Central memory CD8-positive, alpha-beta T cell (primary cell): Measurements from ENCODE around the gene TTLL12.

ENCODE experiments used
- ATAC-seq: fragments of 150-1000 bp; cut with Tn5 transposase; replicated peaks from 2 replicates; pipeline ENCODE4 v1.10.0; 2022; ENCODE audit warnings: mild to moderate bottlenecking, moderate FRiP score, moderate number of reproducible peaks; ENCODE audit not compliant: poor library complexity, severe bottlenecking; ENCODE audit errors: extremely low read depth
- DNase-seq, 2 donors: peaks; one replicate each; pipeline ENCODE4 v3.0.0; 2021; ENCODE audit warnings: low spot score in 2 of 2
- H3K27ac Mint-ChIP-seq: one replicate; pipeline ENCODE4 v1.8.0; 2022; ENCODE audit warnings: low read depth, mild to moderate bottlenecking, moderate library complexity, mixed read lengths
- H3K27me3 Mint-ChIP-seq: one replicate; pipeline ENCODE4 v1.8.0; 2022; ENCODE audit warnings: mixed read lengths
- H3K36me3 Mint-ChIP-seq: one replicate; pipeline ENCODE4 v1.8.0; 2022; ENCODE audit warnings: mild to moderate bottlenecking, moderate library complexity, mixed read lengths; ENCODE audit not compliant: insufficient read depth
- H3K4me1 Mint-ChIP-seq: one replicate; pipeline ENCODE4 v1.8.0; 2022; ENCODE audit warnings: mixed read lengths
- H3K4me3 Mint-ChIP-seq: one replicate; pipeline ENCODE4 v1.8.0; 2022; ENCODE audit warnings: mild to moderate bottlenecking, moderate library complexity, mixed read lengths
- H3K9me3 Mint-ChIP-seq: one replicate; pipeline ENCODE4 v1.8.0; 2022; ENCODE audit warnings: mixed read lengths

Gene TTLL12

DNA sequence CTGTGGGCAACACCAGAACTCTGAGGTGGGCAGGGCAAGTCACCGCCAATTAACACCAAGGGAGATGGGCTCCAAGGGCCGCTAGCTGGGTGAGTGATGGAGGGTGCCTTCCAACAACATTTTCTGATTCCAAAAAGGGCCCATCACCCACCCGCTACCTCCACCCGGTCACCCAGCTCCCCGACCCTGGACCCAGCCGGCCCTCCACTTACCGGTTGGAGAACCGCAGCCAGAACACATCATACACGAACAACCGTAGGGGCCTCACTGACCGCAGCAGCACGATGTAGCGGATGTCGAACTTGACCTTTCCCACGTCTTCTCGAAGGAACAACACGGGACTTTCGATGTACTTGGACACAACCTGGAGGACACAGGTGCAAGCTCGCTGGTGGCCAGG is 14.7 kb downstream of the TTLL12 start:
- ATAC-seq (no peak), DNase-seq (no peak)
- H3K27me3 Mint-ChIP-seq: no peaks in the 10 kb centered on the region
- H3K4me1 Mint-ChIP-seq: no peaks in the 10 kb centered on the region
- H3K27ac Mint-ChIP-seq: no peak overlapping the region
- peaks cover 10% of the 10 kb centered on the region for H3K36me3 Mint-ChIP-seq
- no peak overlapping the region for H3K4me3 Mint-ChIP-seq
- H3K9me3 Mint-ChIP-seq: no peaks in the 10 kb centered on the region

DNA sequence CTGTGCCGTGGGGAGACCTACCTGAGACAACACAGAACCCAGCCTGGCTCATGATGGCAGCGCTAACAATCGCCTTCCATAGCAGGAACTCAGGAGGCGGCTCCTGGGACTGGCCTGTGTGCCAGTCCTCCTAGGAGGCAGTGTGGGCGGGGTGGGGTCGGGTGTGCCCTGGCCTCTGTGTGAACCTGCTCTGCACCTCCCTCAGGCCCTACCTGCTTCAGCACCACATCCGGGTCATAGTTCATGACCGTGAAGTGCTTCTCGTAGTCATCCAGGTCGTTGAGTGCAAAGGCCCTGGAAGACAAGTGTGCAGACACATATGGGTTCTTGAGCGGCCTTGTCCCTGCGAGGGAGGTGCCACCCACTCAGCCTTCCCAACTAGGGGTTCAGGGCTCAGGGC is 15.3 kb downstream of the TTLL12 start:
- Mint-ChIP-seq H3K27ac (peak overlapping the region; percentile 16), H3K4me3 (no peak overlapping the region), H3K9me3 (no peaks in the 10 kb centered on the region), H3K27me3 (no peaks in the 10 kb centered on the region), H3K36me3 (peaks cover 10% of the 10 kb centered on the region), H3K4me1 (no peaks in the 10 kb centered on the region)
- ATAC-seq (no peak), DNase-seq (no peak)

DNA sequence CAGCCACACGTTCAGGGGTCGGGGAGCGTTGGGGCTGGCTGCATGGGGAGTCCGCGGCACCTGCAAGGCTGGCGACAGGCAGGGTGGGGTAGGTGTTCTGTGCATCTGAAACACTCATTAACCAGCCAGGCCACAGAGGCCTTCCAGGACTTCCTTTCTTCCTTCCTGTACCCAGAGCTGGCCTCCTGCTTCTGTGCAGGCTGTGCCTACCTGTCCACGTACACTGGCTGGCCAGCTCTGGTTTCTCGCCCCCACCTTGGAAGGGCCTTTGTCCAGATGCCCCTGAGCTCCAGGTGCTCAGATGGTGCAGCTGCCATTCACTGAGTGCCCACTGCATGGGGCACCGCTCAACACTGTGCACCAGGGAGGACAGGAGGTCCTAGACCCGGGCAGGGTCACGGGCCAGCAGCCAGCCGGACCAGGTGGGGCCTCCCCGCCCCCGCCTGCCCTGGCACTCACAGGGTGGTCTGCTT is 15.9 kb downstream of the TTLL12 start:
- Mint-ChIP-seq H3K4me3 (no peak overlapping the region), H3K27me3 (no peaks in the 10 kb centered on the region), H3K9me3 (no peaks in the 10 kb centered on the region), H3K4me1 (no peaks in the 10 kb centered on the region), H3K27ac (peak overlapping the region; percentile 16), H3K36me3 (peaks cover 14% of the 10 kb centered on the region)
- no peak for ATAC-seq
- DNase-seq: no peak

DNA sequence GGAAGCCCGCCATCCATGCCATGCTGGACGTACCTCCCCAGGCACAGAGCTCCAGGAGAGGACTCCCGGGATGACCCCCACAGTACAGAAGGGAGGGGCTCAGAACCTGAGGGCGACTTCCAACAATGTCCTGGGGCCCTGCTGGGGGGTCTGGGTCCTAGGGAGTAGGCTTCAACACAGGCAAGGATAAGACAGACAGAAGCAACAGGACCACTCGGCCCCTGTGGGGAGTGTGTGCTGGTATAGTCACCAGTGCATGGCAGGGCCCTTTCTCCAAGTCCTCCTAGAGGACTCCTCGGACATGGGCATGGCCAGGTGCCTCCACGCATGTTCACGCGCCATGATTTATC is 16.8 kb downstream of the TTLL12 start:
- Mint-ChIP-seq H3K27ac (no peak overlapping the region), H3K27me3 (no peaks in the 10 kb centered on the region), H3K4me3 (no peak overlapping the region), H3K4me1 (no peaks in the 10 kb centered on the region), H3K36me3 (peaks cover 14% of the 10 kb centered on the region), H3K9me3 (no peaks in the 10 kb centered on the region)
- DNase-seq: no peak
- ATAC-seq: no peak

DNA sequence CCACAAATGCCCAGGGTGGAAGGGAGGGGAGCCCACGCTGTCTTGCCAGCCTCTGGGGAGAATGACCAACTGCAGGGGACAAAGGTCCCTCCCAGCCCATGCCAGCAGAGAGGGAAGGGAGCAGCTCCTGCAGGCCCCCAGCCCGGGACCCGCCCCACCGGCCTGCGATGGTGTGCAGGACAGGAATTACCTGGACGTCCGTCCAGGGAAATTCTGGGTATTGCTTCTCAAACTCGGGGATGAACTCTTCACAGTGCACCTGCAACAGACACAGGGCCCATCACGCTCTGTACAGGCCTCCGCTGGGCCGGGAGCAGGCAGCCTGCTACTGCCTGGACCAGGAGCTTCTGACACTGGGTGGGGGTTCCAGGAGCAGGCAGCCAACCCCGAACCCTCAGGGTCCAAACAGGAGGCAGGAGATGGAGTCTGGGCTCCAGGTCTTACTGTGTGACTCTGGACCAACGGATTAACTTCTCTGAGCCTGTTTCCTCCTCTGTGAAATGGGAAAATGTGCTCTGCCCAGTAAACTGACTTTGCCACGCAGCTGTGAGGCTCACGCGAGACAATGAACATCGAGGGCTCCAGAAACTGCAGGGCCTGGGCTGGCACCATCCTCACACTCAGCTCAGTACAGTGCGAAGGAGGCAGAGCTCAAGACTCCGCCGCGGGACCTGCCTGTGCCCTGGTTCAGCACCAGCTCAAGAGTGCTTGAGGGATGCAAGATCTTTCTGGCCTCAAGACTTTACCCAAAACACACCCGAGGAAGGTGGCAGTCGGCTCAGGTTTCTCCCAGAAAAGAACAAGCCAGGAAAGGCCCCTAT is 17.4 kb downstream of the TTLL12 start:
- DNase-seq (no peak), ATAC-seq (no peak)
- H3K4me1 Mint-ChIP-seq: peaks cover under 1% of the 10 kb centered on the region
- peak overlapping the region; percentile 30 for H3K27ac Mint-ChIP-seq
- no peaks in the 10 kb centered on the region for H3K9me3 Mint-ChIP-seq
- H3K4me3 Mint-ChIP-seq: no peak overlapping the region
- peaks cover 14% of the 10 kb centered on the region for H3K36me3 Mint-ChIP-seq
- H3K27me3 Mint-ChIP-seq: no peaks in the 10 kb centered on the region

DNA sequence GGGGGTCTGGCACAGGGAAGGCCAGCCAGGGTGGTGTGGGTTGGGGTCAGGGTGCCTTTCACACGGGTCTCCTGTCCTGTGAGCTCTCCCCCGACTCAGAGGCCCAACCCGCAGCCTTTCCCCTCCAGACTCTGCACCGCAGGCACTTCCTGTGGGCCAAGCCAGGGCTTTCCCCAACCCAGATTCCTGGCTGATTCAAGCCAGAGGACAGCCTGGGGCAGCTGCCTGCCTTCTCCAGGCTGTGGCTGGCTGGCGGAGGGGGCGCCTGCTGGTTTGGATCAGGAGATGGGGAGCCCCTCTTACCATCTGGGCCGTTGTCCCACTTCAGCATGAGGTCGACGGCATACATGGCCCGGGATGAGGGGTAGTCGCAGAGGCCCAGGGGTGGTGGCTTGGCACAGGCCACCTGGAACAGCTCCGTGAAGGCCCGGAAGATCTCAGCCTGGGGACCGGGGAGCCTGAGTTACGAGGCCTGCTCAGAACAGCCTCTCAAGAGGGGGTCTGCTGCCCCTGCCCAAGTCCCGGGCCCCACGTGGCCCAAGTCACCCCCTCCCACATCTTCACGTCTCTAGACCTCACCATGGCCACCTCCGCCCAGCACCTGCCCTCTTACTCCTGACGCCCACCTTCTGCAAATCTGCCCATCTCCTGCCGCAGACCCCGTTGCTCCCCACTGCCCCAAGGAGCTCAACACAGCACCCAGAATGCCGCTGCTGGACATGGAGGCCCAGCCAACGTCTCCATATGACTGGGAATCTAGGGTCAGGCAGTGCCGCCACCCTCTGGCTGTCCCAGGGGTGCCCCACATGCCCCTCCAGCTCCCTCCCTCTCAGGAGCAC is 18.2 kb downstream of the TTLL12 start:
- H3K36me3 Mint-ChIP-seq: peaks cover 11% of the 10 kb centered on the region
- no peak overlapping the region for H3K4me3 Mint-ChIP-seq

DNA sequence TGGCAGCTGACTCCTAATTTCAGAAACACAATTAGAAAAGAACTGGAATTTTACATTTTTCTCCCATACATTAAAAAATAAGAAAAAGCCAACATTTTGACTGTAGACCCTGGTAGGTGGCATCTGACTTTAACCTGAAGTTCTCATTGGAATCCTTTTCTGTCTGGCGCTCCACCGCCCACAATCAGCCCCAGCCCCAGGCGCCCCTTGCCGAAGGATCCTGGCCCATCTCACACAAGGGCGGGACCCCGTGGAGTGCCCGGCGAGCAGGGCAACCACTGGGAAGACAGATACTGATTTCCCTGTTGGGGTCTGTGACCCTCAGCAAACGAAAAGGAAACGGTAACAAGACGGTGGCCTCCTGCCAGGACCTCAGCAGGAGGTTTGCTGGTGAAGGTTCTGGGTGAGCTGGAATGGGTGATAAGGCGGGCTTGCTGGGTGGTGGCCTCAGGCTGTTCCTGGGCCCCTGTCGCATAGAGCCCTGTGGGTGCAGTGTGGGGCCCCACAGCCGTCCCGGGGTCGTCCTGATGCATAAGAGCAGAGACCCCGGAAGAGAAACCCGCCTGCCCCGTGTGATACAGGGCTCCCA is 19.8 kb downstream of the TTLL12 start:
- Mint-ChIP-seq H3K36me3 (peaks cover 11% of the 10 kb centered on the region), H3K9me3 (no peaks in the 10 kb centered on the region), H3K27ac (no peak overlapping the region), H3K4me3 (no peak overlapping the region), H3K27me3 (no peaks in the 10 kb centered on the region), H3K4me1 (peaks cover 9% of the 10 kb centered on the region)
- ATAC-seq: no peak
- DNase-seq: no peak

More for the DNA sequence above, 18.2 kb downstream of the TTLL12 start:
- Mint-ChIP-seq H3K4me1 (peaks cover 9% of the 10 kb centered on the region), H3K9me3 (no peaks in the 10 kb centered on the region), H3K27me3 (no peaks in the 10 kb centered on the region), H3K27ac (peak overlapping the region; percentile 30)
- DNase-seq: no peak
- no peak for ATAC-seq

DNA sequence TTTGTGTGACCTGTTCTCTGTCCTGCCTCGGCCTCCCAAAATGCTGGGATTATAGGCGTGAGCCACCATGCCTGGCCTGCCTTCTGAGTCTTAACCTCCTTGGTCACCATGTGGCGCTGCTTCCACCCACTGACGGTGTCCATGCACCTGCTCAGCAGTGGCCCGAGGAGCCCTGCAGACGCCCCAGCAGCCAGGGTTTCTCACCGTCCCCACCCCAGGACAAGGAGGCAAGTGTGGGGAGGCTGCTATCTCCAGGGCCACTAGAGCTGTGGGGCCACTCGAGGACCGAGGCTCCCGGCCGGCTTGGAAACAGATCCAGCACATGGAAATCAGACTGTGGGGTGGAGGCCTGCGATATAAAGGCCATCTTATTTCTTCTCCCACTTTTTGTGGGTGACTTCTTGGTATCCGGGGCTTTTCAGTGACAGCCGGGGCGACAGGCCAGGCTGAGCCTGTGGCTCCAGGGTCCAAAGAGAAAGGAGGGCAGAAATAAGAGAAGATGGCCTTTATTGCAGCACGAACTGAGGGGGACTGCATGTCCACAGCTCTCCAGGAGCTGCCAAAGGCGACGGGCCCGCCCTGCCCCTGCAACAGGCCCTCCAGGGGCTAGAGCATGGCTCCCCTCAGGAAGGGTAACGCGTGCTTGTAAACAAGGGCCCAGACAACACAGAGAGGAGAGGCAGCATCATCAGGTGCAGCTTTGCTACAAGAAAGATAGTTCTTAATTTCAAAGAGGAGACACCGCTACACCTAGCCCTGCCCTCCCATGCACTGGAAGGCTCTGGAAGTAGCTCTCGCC is 20.6 kb downstream of the TTLL12 start:
- H3K9me3 Mint-ChIP-seq: no peaks in the 10 kb centered on the region
- H3K4me3 Mint-ChIP-seq: no peak overlapping the region
- no peaks in the 10 kb centered on the region for H3K27me3 Mint-ChIP-seq
- DNase-seq: no peak
- ATAC-seq: no peak
- H3K36me3 Mint-ChIP-seq: peaks cover 11% of the 10 kb centered on the region
- H3K27ac Mint-ChIP-seq: no peak overlapping the region
- H3K4me1 Mint-ChIP-seq: peaks cover 9% of the 10 kb centered on the region

DNA sequence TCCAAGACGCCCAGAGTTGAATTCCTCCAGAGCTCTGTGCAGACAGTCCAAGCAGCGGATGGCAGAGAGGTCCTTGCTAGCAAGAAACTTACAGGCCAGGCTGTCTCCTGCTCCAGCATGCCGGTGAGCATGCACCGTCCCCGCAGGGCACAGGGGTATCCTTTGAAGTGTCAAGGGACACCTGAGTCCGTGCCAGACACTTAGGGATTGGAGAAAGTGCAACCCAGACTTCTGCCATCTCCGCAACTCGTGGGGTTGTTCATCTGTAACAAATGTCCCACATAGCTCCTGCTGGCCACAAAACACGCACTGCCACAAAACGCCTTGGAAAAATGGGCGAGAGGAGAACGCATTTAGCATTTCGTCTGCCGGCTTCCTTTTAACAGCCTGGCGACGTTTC is 22.3 kb downstream of the TTLL12 start:
- H3K9me3 Mint-ChIP-seq: no peaks in the 10 kb centered on the region
- H3K4me1 Mint-ChIP-seq: peaks cover 14% of the 10 kb centered on the region
- H3K36me3 Mint-ChIP-seq: peaks cover 9% of the 10 kb centered on the region
- H3K27ac Mint-ChIP-seq: peak overlapping the region; percentile 26
- no peak overlapping the region for H3K4me3 Mint-ChIP-seq
- no peak for ATAC-seq
- no peak for DNase-seq
- H3K27me3 Mint-ChIP-seq: no peaks in the 10 kb centered on the region

DNA sequence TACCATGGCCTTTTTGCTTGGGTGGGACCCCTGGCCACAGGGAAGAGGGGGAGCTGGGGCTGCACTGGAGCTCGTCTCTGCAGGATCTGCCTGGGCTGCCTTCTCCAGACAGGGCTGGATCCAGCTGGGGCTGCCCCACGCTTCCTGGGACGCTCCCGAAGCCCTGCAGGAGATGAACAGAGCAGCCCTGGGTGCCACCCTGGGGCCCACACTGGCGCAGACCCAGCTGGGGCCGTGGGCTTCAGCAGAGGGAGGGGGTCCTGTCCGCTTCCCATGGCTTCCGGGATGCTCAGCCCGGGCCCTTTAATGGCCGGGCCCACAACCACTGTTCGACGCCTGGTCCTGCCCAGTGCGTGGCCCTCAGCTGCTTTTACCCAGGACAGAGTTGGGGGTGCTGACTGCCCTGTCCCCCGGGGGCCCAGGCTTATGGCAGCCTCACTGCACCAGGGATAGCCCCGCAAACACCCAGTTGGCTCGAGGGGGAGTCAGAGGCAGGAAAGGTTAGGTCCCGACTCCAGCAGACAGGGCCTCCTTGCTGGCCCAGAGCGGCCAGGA is 23.6 kb downstream of the TTLL12 start:
- H3K4me3 Mint-ChIP-seq: no peak overlapping the region
- peak overlapping the region; percentile 26 for H3K27ac Mint-ChIP-seq
- DNase-seq (no peak), ATAC-seq (no peak)
- H3K4me1 Mint-ChIP-seq: peaks cover 17% of the 10 kb centered on the region
- no peaks in the 10 kb centered on the region for H3K9me3 Mint-ChIP-seq
- peaks cover 8% of the 10 kb centered on the region for H3K36me3 Mint-ChIP-seq
- no peaks in the 10 kb centered on the region for H3K27me3 Mint-ChIP-seq

DNA sequence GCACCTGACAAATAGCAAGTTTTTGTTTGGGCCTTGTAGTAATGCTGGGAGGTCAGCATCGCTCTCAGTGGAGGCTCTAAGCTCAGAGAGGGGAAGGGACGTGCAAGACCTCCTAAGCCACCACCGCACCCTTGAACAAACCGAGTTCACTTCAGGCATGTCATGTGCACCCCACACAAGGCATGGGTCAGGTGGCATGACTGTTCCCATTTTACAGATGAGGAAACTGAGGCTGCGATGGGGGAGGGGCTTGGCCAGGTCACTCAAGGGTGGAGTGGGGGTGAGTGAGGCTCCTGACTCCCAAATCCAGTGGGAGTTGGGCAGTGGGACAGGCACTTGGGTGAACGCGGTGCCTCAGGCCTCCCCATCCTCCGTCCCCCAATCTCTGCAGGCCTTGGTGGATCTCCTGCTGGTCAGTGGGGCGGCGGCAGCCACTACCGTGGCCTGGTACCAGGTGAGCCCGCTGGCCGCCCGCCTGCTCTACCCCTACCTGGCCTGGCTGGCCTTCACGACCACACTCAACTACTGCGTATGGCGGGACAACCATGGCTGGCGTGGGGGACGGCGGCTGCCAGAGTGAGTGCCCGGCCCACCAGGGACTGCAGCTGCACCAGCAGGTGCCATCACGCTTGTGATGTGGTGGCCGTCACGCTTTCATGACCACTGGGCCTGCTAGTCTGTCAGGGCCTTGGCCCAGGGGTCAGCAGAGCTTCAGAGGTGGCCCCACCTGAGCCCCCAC is 24.4 kb downstream of the TTLL12 start:
- no peak for ATAC-seq
- Mint-ChIP-seq H3K4me3 (no peak overlapping the region), H3K9me3 (no peaks in the 10 kb centered on the region), H3K27ac (no peak overlapping the region), H3K4me1 (peaks cover 21% of the 10 kb centered on the region), H3K36me3 (peaks cover 6% of the 10 kb centered on the region), H3K27me3 (no peaks in the 10 kb centered on the region)
- no peak for DNase-seq
